PC-9 (cell line): ENCODE results near the gene AP1S2.
"Not testable (repeated sequence)": the region's sequence is repeated elsewhere in the genome, so short reads cannot be mapped to it uniquely, and the experiment has no call there.

Experiments
- EZH2 ChIP-seq: fragments of 200-600 bp; sonication (generic); IDR thresholded peaks from 2 replicates; pipeline ENCODE4 v1.8.0; 2017; ENCODE audit warnings: antibody characterized with exemption, low read depth
- TF ChIP-seq, protein P1 (sequence below): fragments of 200-600 bp; sonication (generic); conservative IDR thresholded peaks from 2 replicates; pipeline ENCODE4 v1.6.1; 2017; ENCODE audit warnings: mixed run types, antibody characterized with exemption, mild to moderate bottlenecking, moderate library complexity

DNA sequence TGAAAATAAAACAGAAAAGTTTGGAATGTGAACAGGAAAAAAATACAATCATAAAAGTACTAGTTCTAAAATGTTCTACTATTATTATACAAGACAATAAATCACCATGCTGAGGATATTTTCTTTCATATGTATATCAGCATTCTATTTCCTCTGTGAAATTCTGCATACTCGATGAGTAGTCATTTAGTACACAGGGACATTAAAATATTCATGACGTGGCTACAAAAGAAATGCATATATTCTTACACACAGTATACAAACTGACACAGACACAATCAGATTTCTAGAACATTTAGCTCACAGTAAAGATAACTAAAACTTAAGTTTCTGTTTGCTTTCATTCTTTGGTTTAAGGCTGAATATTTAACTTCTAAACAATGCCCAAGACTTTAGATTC, 23.3 kb downstream of the AP1S2 start:
- TF ChIP-seq, protein P1, sequence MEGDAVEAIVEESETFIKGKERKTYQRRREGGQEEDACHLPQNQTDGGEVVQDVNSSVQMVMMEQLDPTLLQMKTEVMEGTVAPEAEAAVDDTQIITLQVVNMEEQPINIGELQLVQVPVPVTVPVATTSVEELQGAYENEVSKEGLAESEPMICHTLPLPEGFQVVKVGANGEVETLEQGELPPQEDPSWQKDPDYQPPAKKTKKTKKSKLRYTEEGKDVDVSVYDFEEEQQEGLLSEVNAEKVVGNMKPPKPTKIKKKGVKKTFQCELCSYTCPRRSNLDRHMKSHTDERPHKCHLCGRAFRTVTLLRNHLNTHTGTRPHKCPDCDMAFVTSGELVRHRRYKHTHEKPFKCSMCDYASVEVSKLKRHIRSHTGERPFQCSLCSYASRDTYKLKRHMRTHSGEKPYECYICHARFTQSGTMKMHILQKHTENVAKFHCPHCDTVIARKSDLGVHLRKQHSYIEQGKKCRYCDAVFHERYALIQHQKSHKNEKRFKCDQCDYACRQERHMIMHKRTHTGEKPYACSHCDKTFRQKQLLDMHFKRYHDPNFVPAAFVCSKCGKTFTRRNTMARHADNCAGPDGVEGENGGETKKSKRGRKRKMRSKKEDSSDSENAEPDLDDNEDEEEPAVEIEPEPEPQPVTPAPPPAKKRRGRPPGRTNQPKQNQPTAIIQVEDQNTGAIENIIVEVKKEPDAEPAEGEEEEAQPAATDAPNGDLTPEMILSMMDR, result not testable (repeated sequence)
- not testable (repeated sequence) for TF ChIP-seq EZH2
